ENCODE data around the gene FSIP1.

DNA sequence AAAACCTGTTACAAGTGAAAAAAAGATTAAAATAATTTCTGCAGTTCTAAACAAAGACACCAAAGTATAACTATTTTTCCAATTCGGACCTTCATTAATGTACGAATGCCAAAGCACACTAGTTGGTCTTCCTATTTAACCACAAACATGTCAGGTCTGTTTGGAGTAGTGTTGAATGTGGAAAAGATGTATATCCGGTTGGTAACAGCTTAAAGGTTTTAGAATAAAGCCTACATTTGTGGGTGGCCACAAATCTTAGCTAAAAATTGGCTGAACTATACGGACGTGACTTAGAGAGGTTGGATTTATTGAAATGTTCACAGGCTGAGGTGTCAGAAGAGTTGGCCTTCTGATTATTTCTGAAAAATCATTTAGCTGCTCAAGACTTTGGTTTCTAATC is 78.4 kb downstream of the FSIP1 start:
- TF ChIP-seq POLR2AphosphoS5 (IDR thresholded peaks at IDR 0.05) (no peak), EP300 (IDR thresholded peaks at IDR 0.05) (no peak), POLR2A (IDR thresholded peaks at IDR 0.05) (no peak)
- TF ChIP-seq, protein P1, sequence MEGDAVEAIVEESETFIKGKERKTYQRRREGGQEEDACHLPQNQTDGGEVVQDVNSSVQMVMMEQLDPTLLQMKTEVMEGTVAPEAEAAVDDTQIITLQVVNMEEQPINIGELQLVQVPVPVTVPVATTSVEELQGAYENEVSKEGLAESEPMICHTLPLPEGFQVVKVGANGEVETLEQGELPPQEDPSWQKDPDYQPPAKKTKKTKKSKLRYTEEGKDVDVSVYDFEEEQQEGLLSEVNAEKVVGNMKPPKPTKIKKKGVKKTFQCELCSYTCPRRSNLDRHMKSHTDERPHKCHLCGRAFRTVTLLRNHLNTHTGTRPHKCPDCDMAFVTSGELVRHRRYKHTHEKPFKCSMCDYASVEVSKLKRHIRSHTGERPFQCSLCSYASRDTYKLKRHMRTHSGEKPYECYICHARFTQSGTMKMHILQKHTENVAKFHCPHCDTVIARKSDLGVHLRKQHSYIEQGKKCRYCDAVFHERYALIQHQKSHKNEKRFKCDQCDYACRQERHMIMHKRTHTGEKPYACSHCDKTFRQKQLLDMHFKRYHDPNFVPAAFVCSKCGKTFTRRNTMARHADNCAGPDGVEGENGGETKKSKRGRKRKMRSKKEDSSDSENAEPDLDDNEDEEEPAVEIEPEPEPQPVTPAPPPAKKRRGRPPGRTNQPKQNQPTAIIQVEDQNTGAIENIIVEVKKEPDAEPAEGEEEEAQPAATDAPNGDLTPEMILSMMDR (IDR thresholded peaks at IDR 0.05) = no peak

Data from sigmoid colon (tissue), 4 donors.